GM19025 (cell line): ENCODE measurements around the gene FAM3D.

Source experiments
- ATAC-seq: cut with Tn5 transposase; IDR thresholded peaks from one replicate; pipeline ENCODE4 v1.9.1; 2021; ENCODE audit warnings: mild to moderate bottlenecking, low read depth, moderate library complexity; ENCODE audit not compliant: unreplicated experiment

The FAM3D gene

DNA sequence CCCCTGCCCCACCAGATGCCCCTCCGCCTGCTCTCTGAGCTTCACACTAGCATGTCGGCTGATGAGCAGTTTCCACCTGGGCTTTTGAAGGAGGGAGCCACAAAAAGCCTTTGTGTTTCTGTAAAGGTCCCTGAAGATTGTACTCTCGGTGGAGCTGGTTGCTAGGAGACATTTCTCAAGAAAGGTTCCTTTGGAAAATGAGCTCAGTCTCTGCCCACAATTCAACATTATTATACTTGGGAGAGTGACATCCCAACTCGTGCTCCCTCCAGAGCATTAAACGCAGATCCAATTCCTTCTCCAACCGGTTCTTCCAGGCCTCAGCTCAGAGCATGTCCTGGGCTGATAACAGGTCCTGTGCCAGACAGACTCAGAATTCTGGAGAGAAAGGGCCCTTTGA, 62.5 kb downstream of the FAM3D start:
- ATAC-seq: no peak

DNA sequence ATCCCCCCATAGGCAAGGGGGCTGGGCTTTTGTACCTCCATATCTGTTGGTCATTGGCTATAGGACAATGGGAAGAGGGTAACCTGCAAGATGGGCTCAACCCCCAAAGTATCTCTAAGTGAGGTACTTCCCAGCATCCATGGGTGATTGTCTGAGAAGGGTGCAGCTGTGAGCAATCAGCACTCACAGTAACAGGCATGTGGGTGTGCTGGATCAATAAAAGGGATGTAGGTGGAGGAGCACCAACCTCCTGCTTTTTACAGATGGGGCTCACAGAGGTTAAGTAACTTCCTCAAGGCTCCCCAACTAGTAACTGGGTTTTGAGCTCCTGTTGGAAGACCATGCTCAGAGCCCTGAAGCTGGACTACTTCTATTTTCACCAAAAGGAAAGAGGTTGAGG, 63.0 kb downstream of the FAM3D start:
- ATAC-seq: no peak

- no peak for ATAC-seq
Measured at GRCh38 chr3:58597770-58598310, 68.7 kb downstream of the FAM3D start.

GRCh38 chr3:58596834-58597518, 69.6 kb downstream of the FAM3D start:
- no peak for ATAC-seq

GRCh38 chr3:58594117-58594516, 72.5 kb downstream of the FAM3D start:
- ATAC-seq: no peak

DNA sequence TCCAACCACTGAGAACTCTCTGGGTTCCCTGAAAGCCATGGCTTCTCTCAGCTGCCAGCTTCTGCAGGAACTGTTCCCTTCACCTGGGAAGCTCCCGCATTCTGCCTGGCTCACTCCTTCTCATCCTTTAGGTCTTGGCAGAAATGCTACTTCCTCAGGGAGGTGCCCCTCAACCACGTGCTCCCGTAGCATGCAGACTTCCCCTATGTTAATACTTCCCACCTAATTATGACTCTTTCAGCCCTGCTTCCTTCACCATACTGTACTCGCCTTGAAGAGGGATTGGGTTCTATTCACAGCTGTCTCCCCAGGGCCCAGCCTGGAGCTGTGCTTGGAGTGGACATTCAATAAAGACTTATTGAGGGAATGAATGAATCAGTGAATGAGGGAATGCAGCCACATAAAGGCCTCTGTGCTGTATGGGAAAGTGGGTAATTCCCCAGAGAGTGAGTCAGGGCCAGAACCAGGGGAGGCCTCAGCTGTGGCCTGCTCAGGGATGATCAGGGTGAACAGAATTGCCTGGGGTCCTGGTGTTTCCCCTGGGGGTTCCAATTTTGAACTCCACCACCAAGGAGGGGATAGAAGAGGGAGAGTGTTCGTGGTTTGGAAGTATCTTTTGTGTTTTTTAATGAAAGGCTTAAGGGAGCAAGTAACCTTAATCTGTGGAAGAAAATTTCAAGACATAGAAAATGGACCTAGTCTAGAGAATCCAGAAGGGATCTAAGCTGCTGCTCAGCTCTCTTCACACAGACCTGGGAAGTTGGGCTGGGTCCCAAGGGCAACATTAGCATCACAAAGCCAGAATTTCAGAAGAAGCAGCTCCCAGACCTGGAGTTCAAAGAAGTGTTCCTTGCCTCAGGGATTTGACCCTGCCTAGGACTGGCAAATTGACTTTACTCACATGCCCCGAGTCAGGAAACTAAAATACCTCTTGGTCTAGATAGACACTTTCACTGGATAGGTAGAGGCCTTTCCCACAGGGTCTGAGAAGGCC, 74.8 kb downstream of the FAM3D start:
- no peak for ATAC-seq

DNA sequence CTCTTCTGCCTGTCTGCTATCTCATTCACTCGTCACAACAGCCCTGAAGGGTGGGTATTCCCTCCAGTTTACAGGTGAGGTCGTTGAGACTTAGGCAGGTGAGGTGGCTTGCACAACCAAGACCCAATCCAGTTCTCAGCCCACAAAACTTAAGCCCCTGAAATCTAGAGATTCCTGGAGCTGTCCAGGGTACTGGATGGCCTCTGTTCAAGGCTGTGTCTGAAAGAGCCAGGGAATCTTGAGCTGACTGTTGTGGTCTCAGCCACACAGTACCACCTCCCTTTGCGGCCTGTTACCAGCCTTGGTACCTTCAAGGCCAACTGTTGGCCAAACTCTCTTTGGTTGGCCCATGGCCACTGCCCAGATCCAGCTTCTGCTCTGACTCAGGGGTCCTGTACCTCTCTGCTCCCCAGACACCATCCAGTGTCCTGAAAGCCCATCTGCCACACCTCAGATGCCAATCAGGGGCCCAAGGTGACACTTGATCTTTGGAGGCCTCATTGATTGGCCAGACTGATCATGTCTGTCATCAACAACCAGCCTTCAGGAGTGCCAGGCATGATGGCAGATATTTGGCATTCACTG, 78.5 kb downstream of the FAM3D start:
- no peak for ATAC-seq

DNA sequence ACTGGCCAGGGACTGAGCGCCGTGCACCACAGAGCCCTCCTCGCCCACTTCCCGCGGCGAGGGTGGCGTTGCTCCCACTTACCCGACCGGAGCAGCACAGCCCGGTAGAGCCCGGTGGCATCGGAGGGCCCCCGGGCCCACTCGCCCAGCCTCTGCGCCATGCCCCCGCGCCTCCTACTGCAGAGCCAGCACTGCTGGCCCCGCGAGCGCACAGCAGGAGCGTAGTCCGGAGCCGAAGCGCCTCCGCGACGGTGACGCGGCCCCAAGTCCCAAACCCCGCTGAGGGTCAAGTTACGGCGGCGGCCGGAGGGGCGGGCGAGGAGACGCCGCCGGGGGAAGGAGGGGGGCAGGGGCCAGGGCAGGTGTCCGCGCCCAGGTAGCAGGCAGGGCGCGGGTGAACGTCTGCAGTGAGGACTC, 79.8 kb downstream of the FAM3D start:
- no peak for ATAC-seq

DNA sequence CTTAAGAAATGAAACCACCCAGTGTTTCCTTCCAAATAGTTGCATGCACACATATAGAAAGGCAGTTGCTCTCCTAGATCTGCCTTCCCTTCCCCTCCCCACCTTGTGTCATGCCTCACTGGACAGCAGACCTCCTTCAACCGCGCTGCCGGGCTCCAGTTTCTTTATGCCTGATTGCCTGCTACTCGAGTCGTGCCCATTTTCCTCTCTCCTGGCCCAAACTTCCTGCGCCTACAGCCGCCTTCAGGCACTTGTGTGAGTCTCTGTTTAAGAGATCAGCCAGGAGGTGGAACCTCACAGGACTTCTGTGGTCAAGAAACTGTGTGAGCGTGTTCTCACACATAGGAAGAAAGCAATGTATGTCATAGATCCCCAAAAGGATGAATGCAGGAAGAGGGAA, 80.6 kb downstream of the FAM3D start:
- no peak for ATAC-seq

GRCh38 chr3:58585005-58585786, 81.4 kb downstream of the FAM3D start:
- peak; percentile 96 for ATAC-seq

GRCh38 chr3:58584690-58585004, 81.9 kb downstream of the FAM3D start:
- no peak for ATAC-seq
